T-helper 2 cell treated with Interferon-gamma antibody and Interleukin-4, amounts not matched to agents 100 ng/mL and 5 ng/mL, for 36 hours (primary cell): ENCODE measurements around the gene SMIM41. TPM values are rescaled to one million over a fixed set of nuclear protein-coding genes. Genes with fewer than 3 reads are reported as not detected.

ENCODE experiments used
- intact Hi-C: fragments of 100-400 bp; cut with micrococcal nuclease; formaldehyde crosslinking; loops from one replicate; pipeline ENCODE4 v1.15.1; 2023
- total RNA-seq: library from RNA; stranded (reverse); gene quantifications from 2 replicates; pipeline ENCODE4 v1.2.3, GENCODE V29; 2022

Gene SMIM41
- total RNA-seq, 1 donor from 2014 or later: not detected

- intact Hi-C loops: loop anchor here (1.0 kb wide), 2 partner anchors 96 to 128 kb away; no protein-coding TSS in a partner anchor
Measured at GRCh38 chr12:52120951-52121823, 41.7 kb downstream of the SMIM41 start.

GRCh38 chr12:52121824-52122539 lies 42.5 kb downstream of the SMIM41 start:
- intact Hi-C loops: loop anchor here (1.0 kb wide), 1 partner anchor 129 kb away; no protein-coding TSS in a partner anchor

GRCh38 chr12:52122540-52122871 lies 43.0 kb downstream of the SMIM41 start:
- intact Hi-C loops: no loop called here

- intact Hi-C loops: no loop called here
Measured at GRCh38 chr12:52122904-52123303, 43.4 kb downstream of the SMIM41 start.

GRCh38 chr12:52123487-52124186 lies 44.1 kb downstream of the SMIM41 start:
- intact Hi-C loops: no loop called here

- intact Hi-C loops: no loop called here
Measured at GRCh38 chr12:52125476-52125900, 46.0 kb downstream of the SMIM41 start.

- intact Hi-C loops: no loop called here
Measured at GRCh38 chr12:52126050-52126604, 46.6 kb downstream of the SMIM41 start.

GRCh38 chr12:52126605-52127578 lies 47.4 kb downstream of the SMIM41 start:
- intact Hi-C loops: no loop called here

- intact Hi-C loops: no loop called here
Measured at GRCh38 chr12:52127683-52128450, 48.4 kb downstream of the SMIM41 start.

- intact Hi-C loops: no loop called here
Measured at GRCh38 chr12:52130711-52131110, 51.2 kb downstream of the SMIM41 start.

GRCh38 chr12:52132754-52133161 lies 53.3 kb downstream of the SMIM41 start:
- intact Hi-C loops: no loop called here

- intact Hi-C loops: no loop called here
Measured at GRCh38 chr12:52137746-52138145, 58.2 kb downstream of the SMIM41 start.

- intact Hi-C loops: no loop called here
Measured at GRCh38 chr12:52139147-52139546, 59.6 kb downstream of the SMIM41 start.

GRCh38 chr12:52139579-52140062 lies 60.1 kb downstream of the SMIM41 start:
- intact Hi-C loops: no loop called here

- intact Hi-C loops: no loop called here
Measured at GRCh38 chr12:52141306-52141705, 61.8 kb downstream of the SMIM41 start.

GRCh38 chr12:52141875-52142274 lies 62.4 kb downstream of the SMIM41 start:
- intact Hi-C loops: no loop called here

- intact Hi-C loops: no loop called here
Measured at GRCh38 chr12:52142431-52142830, 62.9 kb downstream of the SMIM41 start.

- intact Hi-C loops: no loop called here
Measured at GRCh38 chr12:52144512-52145227, 65.2 kb downstream of the SMIM41 start.
